Right lobe of liver (tissue), 6 donors: Measurements from ENCODE around the gene ZNF865. TPM values are rescaled to one million over a fixed set of nuclear protein-coding genes. Genes with fewer than 3 reads are reported as not detected.

Experiments used
- ATAC-seq, 4 donors: fragments of 200-7000 bp; cut with Tn5 transposase; one replicate each; pipeline ENCODE4 v1.9.1; 2020; ENCODE audit warnings: mild to moderate bottlenecking in 4 of 4, moderate library complexity in 4 of 4
- DNase-seq, 3 donors: peaks; one replicate each; pipeline ENCODE4 v3.0.0-alpha.2; 2020
- H3K27ac ChIP-seq, 3 donors: fragments of 200-600 bp; one replicate each; pipeline ENCODE4 v1.8.0; 2022
- H3K27me3 ChIP-seq, 2 donors: fragments of 200-600 bp; one replicate each; pipeline ENCODE4 v1.8.0; 2022
- H3K36me3 ChIP-seq, 4 donors: fragments of 200-600 bp; sonication (generic) in 1 of 4; one replicate each; pipeline versions ENCODE4 v1.5.1 to v1.8.0; 2017 to 2022; ENCODE audit warnings: control low read depth in 1 of 4
- H3K4me1 ChIP-seq, 4 donors: fragments of 200-600 bp; sonication (generic) in 1 of 4; one replicate each; pipeline versions ENCODE4 v1.5.1 to v1.8.0; 2017 to 2022; ENCODE audit warnings: control low read depth in 1 of 4
- H3K4me3 ChIP-seq, 3 donors: fragments of 200-600 bp; one replicate each; pipeline ENCODE4 v1.8.0; 2022
- H3K9me3 ChIP-seq, 4 donors: fragments of 200-600 bp; sonication (generic) in 1 of 4; one replicate each; pipeline versions ENCODE4 v1.5.1 to v1.8.0; 2017 to 2022; ENCODE audit warnings: control low read depth in 1 of 4
- POLR2A ChIP-seq: fragments of 450-650 bp; IDR thresholded peaks from one replicate; pipeline ENCODE4 v1.6.1; 2017; ENCODE audit warnings: antibody characterized with exemption, mild to moderate bottlenecking
- WGBS: methylation state at CpG from one replicate; pipeline ENCODE4 v1.1.6; 2018; ENCODE audit warnings: low coverage, low lambda C conversion rate; ENCODE audit not compliant: insufficient coverage; ENCODE audit errors: missing lambda C conversion rate; 5-methylcytosine and 5-hydroxymethylcytosine counted together
- intact Hi-C, 2 donors: fragments of 100-400 bp; cut with DNase I; formaldehyde crosslinking; loops; one replicate each; pipeline versions ENCODE4 v1.11.2 to v1.14.1; 2022
- total RNA-seq, 6 experiments: library from RNA; depleted of rRNA in 2 of 6; stranded (reverse); fragments of >200 nt in 2 of 6; fragmentation: NEBNext Ultra II Directional in 3 of 6; extraction: Animal tissue kit (Norgen Biotek cat#: 25700) in 3 of 6; gene quantifications; one replicate each; pipeline versions ENCODE4 v1.1.0 to v1.2.4, GENCODE V29; 2016 to 2023
- TF ChIP-seq, protein P1 (sequence below), 4 donors: fragments of 200-600 bp in 3 of 4; fragments of 450-650 bp in 1 of 4; IDR thresholded peaks; one replicate each; pipeline versions ENCODE4 v1.5.1 to v1.8.0; 2016 to 2022; ENCODE audit warnings: antibody characterized with exemption in 4 of 4, mild to moderate bottlenecking in 2 of 4
- donor health status: DM: no; HTN: yes; CAD: no.
- donor health status: DM: no; HTN: no; CAD: no.
- donor health status: DM: no; HTN: no; CAD: no.
- donor health status: DM: no; HTN: yes; CAD: no.
- donor health status: DM: no; HTN: yes; CAD: no.

The ZNF865 gene
- total RNA-seq, 6 experiments from 2014 or later: 4.2 to 6.0 (median 4.7) TPM

DNA sequence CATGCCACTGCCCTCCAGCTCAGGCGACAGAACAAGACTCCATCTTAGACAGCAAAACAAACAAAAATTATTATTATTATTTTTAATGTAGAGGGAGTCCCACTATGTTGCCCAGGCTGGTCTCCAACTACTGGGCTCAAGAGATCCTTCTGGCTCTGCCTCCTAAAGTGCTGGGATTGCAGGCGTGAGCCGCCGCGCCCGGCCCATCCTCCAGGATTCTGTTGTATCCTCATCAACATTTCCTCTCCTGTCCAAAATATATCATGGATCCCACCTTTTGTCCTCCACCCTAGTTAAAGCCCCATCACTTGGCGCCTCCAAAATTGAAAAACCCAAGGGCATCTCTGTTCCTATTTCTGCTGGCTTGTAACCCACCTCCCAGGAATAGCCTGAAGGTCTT, 17.7 kb downstream of the ZNF865 start:
- H3K36me3 ChIP-seq: no peaks in the 10 kb centered on the region
- H3K4me3 ChIP-seq: no peak overlapping the region
- WGBS: 99% methylated on average over 7 of the region's 7 CpGs
- no peak for TF ChIP-seq POLR2A
- TF ChIP-seq, protein P1, sequence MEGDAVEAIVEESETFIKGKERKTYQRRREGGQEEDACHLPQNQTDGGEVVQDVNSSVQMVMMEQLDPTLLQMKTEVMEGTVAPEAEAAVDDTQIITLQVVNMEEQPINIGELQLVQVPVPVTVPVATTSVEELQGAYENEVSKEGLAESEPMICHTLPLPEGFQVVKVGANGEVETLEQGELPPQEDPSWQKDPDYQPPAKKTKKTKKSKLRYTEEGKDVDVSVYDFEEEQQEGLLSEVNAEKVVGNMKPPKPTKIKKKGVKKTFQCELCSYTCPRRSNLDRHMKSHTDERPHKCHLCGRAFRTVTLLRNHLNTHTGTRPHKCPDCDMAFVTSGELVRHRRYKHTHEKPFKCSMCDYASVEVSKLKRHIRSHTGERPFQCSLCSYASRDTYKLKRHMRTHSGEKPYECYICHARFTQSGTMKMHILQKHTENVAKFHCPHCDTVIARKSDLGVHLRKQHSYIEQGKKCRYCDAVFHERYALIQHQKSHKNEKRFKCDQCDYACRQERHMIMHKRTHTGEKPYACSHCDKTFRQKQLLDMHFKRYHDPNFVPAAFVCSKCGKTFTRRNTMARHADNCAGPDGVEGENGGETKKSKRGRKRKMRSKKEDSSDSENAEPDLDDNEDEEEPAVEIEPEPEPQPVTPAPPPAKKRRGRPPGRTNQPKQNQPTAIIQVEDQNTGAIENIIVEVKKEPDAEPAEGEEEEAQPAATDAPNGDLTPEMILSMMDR (IDR thresholded peaks at IDR 0.05): no peak
- ATAC-seq (no peak), DNase-seq (no peak)
- H3K27me3 ChIP-seq: no peaks in the 10 kb centered on the region
- intact Hi-C loops: no loop called here
- no peak overlapping the region for H3K27ac ChIP-seq
- no peaks in the 10 kb centered on the region for H3K9me3 ChIP-seq
- peaks cover 0 to 11% (median 0%) of the 10 kb centered on the region in 4 donors for H3K4me1 ChIP-seq

DNA sequence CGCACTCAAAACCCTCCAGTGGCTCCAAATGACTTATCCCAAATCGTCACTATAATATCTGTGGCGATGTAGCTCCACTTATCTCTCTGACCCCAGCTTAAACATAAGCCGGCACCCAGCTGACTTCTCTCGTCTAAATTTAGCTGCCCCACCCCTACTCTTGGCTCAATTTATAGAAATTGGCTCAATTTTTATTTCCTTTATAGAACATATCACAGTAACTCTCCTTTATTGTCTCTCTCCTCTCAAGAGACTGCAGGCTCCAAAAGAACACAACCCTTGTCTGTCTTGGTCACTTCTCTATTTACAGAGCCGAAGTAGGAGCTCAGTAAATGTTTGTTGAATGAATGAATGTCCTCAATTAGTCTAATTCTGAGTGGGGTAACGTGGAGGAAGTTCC, 18.1 kb downstream of the ZNF865 start:
- DNase-seq: no peak
- 68% methylated on average over 7 of the region's 7 CpGs for WGBS
- H3K27ac ChIP-seq: no peak overlapping the region
- TF ChIP-seq POLR2A: no peak
- TF ChIP-seq, protein P1 (IDR thresholded peaks at IDR 0.05): no peak
- no peak overlapping the region for H3K4me3 ChIP-seq
- no peaks in the 10 kb centered on the region for H3K27me3 ChIP-seq
- H3K4me1 ChIP-seq: peaks cover 0 to 11% (median 0%) of the 10 kb centered on the region in 4 donors
- no peaks in the 10 kb centered on the region for H3K36me3 ChIP-seq
- no peak for ATAC-seq
- intact Hi-C loops: no loop called here
- H3K9me3 ChIP-seq: no peaks in the 10 kb centered on the region

DNA sequence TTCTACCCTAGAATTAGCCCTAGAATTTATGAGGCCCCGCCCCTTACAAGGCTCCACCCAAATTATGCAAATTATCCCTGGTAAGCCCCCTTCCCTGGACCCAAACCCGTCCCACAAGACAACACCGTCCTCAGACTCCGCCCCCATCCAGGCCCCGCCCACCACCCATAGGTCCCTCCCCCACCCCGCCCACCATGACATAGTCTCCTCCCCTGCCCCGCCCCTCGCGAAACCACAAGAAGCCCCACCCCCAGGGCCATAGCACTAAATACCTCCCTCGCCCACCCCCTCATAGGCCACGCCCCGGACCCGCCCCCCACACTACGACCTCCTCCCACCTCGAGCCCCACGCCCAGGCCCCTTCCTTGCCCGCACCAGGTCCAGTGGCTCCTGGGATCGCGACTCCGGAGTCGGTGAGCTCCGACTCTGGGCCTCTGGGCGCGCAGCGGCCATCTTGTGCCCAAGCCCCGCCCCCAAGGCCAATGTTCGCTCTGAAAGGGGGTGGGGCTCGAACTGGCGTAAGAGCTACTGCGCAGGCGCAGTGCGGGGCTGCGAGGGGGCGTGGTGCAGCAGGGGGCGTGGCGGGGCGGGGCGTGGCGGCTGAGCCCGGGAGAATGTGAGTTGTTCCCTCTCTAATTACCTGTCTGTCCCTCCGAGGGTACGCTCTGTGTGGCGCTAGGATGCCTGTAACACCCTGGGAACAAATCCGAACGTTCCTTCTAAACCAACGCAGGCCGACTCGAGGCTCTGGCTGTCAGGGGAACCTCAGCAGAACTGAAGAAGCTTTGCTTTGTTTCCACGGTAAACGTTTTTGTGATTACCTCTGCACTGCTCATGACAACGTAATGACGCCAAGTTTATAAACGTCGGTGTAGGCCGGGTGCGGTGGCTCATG, 18.9 kb downstream of the ZNF865 start, which contains the start of gene ZNF784:
Gene ZNF784, minus strand, starts transcription at position 458 of the 895 bp plus-strand sequence. Its CDS starts 5 bp downstream, at position 453.
- H3K36me3 ChIP-seq: no peaks in the 10 kb centered on the region
- peak; percentile 93 to 95 (median 94) for DNase-seq
- TF ChIP-seq POLR2A: peak; percentile 47
- TF ChIP-seq, protein P1 (IDR thresholded peaks at IDR 0.05): no peak
- H3K4me3 ChIP-seq: peak within 1 kb of the TSS; percentile 30 to 58 (median 50)
- H3K9me3 ChIP-seq: no peaks in the 10 kb centered on the region
- ATAC-seq: peak; percentile 91 to 96 (median 95)
- intact Hi-C loops: no loop called here
- no peaks in the 10 kb centered on the region for H3K27me3 ChIP-seq
- H3K4me1 ChIP-seq: peaks cover 0 to 11% (median 0%) of the 10 kb centered on the region in 4 donors
- WGBS: under 1% methylated on average over 39 of the region's 56 CpGs
- peak within 1 kb of the TSS; percentile 86 to 93 (median 87) for H3K27ac ChIP-seq

DNA sequence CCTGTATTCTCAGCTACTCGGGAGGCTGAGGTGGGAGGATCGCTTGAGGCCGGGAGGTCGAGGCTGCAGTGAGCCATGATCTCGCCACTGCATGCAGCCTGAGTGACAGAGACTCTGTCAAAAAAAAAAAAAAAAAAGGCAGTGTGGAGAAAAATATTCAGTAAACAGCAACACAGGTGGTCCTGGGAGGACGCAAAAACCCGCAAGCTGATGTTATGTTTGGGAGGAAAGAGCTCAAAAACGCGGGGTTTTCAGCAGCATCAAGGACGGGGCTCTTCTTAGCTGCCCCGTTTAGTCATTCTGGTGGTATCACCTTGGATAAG, 19.5 kb downstream of the ZNF865 start:
- no peaks in the 10 kb centered on the region for H3K27me3 ChIP-seq
- TF ChIP-seq POLR2A: no peak
- TF ChIP-seq, protein P1 (IDR thresholded peaks at IDR 0.05): no peak
- intact Hi-C loops: no loop called here
- ATAC-seq (no peak), DNase-seq (no peak)
- no peaks in the 10 kb centered on the region for H3K9me3 ChIP-seq
- peaks cover 0 to 11% (median 0%) of the 10 kb centered on the region in 4 donors for H3K4me1 ChIP-seq
- WGBS: 42% methylated on average over 11 of the region's 11 CpGs
- peak overlapping the region; percentile 30 to 58 (median 50) for H3K4me3 ChIP-seq
- no peaks in the 10 kb centered on the region for H3K36me3 ChIP-seq
- no peak overlapping the region for H3K27ac ChIP-seq
